PFSK-1 (cell line): ENCODE measurements around the gene VCP.

Source experiments
- FOXP2 ChIP-seq: optimal IDR thresholded peaks from 2 replicates; pipeline ENCODE3; 2011; ENCODE audit warnings: borderline replicate concordance, control low read depth, inconsistent platforms; ENCODE audit not compliant: insufficient read depth; ENCODE audit errors: extremely low read length, extremely low read depth
- POLR2AphosphoS5 ChIP-seq: IDR thresholded peaks from 2 replicates; pipeline ENCODE4 v1.6.1; 2012; ENCODE audit warnings: low read depth, mild to moderate bottlenecking, control low read depth, low read length, moderate library complexity
- SIN3A ChIP-seq: IDR thresholded peaks from 2 replicates; pipeline ENCODE4 v1.6.1; 2012; ENCODE audit warnings: mild to moderate bottlenecking, low read length, moderate library complexity, borderline replicate concordance; ENCODE audit not compliant: insufficient read depth
- TAF1 ChIP-seq: IDR thresholded peaks from 2 replicates; pipeline ENCODE4 v1.6.1; 2012; ENCODE audit warnings: low read length, control low read depth, borderline replicate concordance; ENCODE audit not compliant: insufficient read depth
- TF ChIP-seq, protein P1 (sequence below), 2 experiments: IDR thresholded peaks; 2 replicates each; pipeline versions ENCODE4 v1.6.1 to v1.8.0; 2011 to 2012; ENCODE audit warnings: low read depth in 2 of 2, low read length in 2 of 2, control low read depth in 1 of 2, inconsistent platforms in 1 of 2, mild to moderate bottlenecking in 1 of 2, moderate library complexity in 1 of 2; ENCODE audit not compliant: insufficient read depth in 1 of 2

Gene VCP

DNA sequence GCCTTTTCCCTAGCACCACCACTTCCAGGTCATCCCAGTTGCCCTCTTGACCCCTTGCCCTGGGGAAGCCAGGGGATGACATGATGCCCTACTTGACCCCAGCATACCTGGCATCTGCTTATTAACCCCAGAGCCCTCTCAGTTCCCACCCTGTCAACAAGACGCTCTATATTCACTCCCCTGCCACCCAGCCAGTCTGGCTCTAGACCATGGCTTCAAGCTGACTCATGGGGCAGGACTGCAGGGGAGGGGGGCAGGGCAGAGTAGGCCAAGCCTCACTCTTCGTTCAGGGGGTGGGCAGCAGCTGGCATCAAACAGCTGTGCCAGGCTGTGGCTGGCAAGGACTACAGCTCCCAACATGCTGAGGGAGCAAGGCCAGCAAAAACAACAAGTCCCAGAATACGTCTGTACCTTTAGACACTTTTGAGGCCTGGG, 37.9 kb upstream of the VCP start:
- no peak for TF ChIP-seq TAF1
- TF ChIP-seq, protein P1, sequence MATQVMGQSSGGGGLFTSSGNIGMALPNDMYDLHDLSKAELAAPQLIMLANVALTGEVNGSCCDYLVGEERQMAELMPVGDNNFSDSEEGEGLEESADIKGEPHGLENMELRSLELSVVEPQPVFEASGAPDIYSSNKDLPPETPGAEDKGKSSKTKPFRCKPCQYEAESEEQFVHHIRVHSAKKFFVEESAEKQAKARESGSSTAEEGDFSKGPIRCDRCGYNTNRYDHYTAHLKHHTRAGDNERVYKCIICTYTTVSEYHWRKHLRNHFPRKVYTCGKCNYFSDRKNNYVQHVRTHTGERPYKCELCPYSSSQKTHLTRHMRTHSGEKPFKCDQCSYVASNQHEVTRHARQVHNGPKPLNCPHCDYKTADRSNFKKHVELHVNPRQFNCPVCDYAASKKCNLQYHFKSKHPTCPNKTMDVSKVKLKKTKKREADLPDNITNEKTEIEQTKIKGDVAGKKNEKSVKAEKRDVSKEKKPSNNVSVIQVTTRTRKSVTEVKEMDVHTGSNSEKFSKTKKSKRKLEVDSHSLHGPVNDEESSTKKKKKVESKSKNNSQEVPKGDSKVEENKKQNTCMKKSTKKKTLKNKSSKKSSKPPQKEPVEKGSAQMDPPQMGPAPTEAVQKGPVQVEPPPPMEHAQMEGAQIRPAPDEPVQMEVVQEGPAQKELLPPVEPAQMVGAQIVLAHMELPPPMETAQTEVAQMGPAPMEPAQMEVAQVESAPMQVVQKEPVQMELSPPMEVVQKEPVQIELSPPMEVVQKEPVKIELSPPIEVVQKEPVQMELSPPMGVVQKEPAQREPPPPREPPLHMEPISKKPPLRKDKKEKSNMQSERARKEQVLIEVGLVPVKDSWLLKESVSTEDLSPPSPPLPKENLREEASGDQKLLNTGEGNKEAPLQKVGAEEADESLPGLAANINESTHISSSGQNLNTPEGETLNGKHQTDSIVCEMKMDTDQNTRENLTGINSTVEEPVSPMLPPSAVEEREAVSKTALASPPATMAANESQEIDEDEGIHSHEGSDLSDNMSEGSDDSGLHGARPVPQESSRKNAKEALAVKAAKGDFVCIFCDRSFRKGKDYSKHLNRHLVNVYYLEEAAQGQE (IDR thresholded peaks at IDR 0.05; ENCODE audit: insufficient read depth in 1 of 2, low read depth in 2 of 2, low read length in 2 of 2): no peak
- no peak for TF ChIP-seq SIN3A
- no peak for TF ChIP-seq POLR2AphosphoS5
- TF ChIP-seq FOXP2: no peak

- TF ChIP-seq SIN3A (no peak), TAF1 (no peak), POLR2AphosphoS5 (no peak), FOXP2 (no peak)
- TF ChIP-seq, protein P1 (IDR thresholded peaks at IDR 0.05; ENCODE audit: insufficient read depth in 1 of 2, low read depth in 2 of 2, low read length in 2 of 2): no peak
Observed at GRCh38 chr9:35108946-35109575, 36.6 kb upstream of the VCP start.

GRCh38 chr9:35108461-35108860, 36.0 kb upstream of the VCP start:
- no peak for TF ChIP-seq SIN3A
- TF ChIP-seq FOXP2: no peak
- TF ChIP-seq POLR2AphosphoS5: no peak
- TF ChIP-seq TAF1: no peak
- TF ChIP-seq, protein P1 (IDR thresholded peaks at IDR 0.05; ENCODE audit: insufficient read depth in 1 of 2, low read depth in 2 of 2, low read length in 2 of 2): no peak

DNA sequence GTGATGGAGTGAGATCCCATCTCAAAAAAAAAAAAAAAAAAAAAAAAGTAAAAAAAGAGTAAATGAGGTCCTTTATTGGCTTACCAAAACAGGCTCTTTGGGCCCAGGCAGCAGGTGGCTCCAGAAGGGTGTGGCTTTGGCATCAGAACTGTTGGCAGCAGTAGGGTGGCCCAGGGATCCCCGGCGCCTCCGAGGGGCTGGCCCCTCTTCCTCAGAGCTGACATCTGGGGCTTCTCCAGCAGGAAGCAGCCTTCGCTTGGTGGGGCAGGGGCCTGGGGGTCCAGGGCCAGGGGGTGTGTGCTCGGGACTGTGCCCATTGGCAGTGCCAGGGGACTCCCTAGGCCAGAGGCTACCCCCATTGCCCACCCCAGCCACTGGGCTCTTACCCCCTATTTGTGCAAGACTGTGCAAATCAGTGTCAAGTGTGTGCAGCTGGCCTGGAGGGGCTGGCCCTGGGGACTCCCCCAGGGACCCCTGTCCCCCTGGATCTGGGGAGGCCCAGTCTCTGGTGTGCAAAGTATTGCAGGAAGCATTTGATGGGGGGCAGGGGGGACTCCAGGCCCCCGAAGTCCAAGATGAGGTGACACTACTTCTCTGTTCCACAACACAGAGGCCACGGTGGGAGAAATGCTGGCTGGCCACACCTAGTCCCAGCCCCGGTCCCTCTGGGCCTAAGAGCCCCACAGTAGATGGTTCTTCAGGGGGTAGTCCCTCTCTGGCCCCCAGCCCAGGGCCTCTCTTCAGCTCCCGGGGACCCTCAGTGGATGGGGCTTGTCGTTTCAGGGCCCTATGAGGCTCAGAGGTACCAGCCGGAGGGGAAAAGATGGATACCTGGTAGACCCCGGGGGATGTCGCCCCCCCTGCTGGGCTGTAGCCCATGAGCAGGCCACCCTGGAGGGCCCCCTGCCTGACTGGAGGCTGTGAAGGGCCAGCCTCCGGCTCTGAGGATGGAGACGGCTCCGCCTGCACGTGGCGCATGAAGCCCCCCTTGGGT, 35.2 kb upstream of the VCP start:
- no peak for TF ChIP-seq TAF1
- no peak for TF ChIP-seq FOXP2
- no peak for TF ChIP-seq POLR2AphosphoS5

GRCh38 chr9:35106343-35106730, 33.9 kb upstream of the VCP start:
- TF ChIP-seq SIN3A (no peak), TAF1 (no peak), POLR2AphosphoS5 (no peak), FOXP2 (no peak)
- TF ChIP-seq, protein P1 (IDR thresholded peaks at IDR 0.05; ENCODE audit: insufficient read depth in 1 of 2, low read depth in 2 of 2, low read length in 2 of 2): no peak
